Endodermal cell (in vitro differentiated cells): ENCODE measurements around the gene ZNF776. TPM values are rescaled to one million over a fixed set of nuclear protein-coding genes. Genes with fewer than 3 reads are reported as not detected.

Experiments used
- DNase-seq: peaks from one replicate; pipeline ENCODE4 v3.0.0-alpha.2; 2017
- H3K27ac ChIP-seq: 2 replicates; pipeline ENCODE4 v1.5.1; 2013; ENCODE audit warnings: mild to moderate bottlenecking, low read depth, low read length, moderate library complexity
- H3K27me3 ChIP-seq: 2 replicates; pipeline ENCODE4 v1.6.1; 2013; ENCODE audit warnings: mild to moderate bottlenecking, low read length, moderate library complexity; ENCODE audit not compliant: insufficient read depth, control insufficient read depth, poor library complexity, severe bottlenecking
- H3K36me3 ChIP-seq: 2 replicates; pipeline ENCODE4 v1.7.0; 2013; ENCODE audit warnings: mild to moderate bottlenecking, low read length, moderate library complexity; ENCODE audit not compliant: control insufficient read depth, insufficient read depth
- H3K4me1 ChIP-seq: one replicate; pipeline ENCODE4 v1.7.0; 2013; ENCODE audit warnings: low read length; ENCODE audit not compliant: control insufficient read depth, insufficient read depth
- H3K4me3 ChIP-seq: 2 replicates; pipeline ENCODE4 v1.5.1; 2013; ENCODE audit warnings: mild to moderate bottlenecking, low read length, moderate library complexity
- H3K9ac ChIP-seq: 2 replicates; pipeline ENCODE4 v1.6.1; 2013; ENCODE audit warnings: mild to moderate bottlenecking, low read length, moderate library complexity; ENCODE audit not compliant: poor library complexity, severe bottlenecking; ENCODE audit errors: extremely low read depth
- H3K9me3 ChIP-seq: 2 replicates; pipeline ENCODE4 v1.6.1; 2013; ENCODE audit warnings: mild to moderate bottlenecking, low read length, moderate library complexity; ENCODE audit not compliant: control insufficient read depth
- H3K27ac Mint-ChIP-seq: 2 replicates; pipeline ENCODE4 v1.8.0; 2020; ENCODE audit warnings: mixed read lengths
- H3K27me3 Mint-ChIP-seq: 2 replicates; pipeline ENCODE4 v1.8.0; 2021; ENCODE audit warnings: mild to moderate bottlenecking, mixed read lengths; ENCODE audit not compliant: insufficient read depth
- H3K36me3 Mint-ChIP-seq: 2 replicates; pipeline ENCODE4 v1.8.0; 2020; ENCODE audit warnings: low read depth, mixed read lengths
- H3K4me1 Mint-ChIP-seq: 2 replicates; pipeline ENCODE4 v1.8.0; 2020; ENCODE audit warnings: mixed read lengths
- H3K4me3 Mint-ChIP-seq: 2 replicates; pipeline ENCODE4 v1.8.0; 2020; ENCODE audit warnings: mild to moderate bottlenecking, moderate library complexity, mixed read lengths
- H3K9me3 Mint-ChIP-seq: 2 replicates; pipeline ENCODE4 v1.8.0; 2020; ENCODE audit warnings: mild to moderate bottlenecking, mixed read lengths
- CTCF ChIP-seq: fragments of 200-600 bp; sonication (generic); conservative IDR thresholded peaks from 2 replicates; pipeline ENCODE4 v1.5.0; 2021; ENCODE audit warnings: antibody characterized with exemption, mild to moderate bottlenecking
- whole genome bisulfite sequencing, 2 experiments: methylation state at CpG; one replicate each; pipeline versions ENCODE4 v1.1.5 to v1.1.7; 2013; ENCODE audit warnings: missing lambda C conversion rate in 2 of 2, mixed read lengths in 1 of 2; ENCODE audit not compliant: insufficient coverage in 1 of 2, insufficient read length in 1 of 2; 5-methylcytosine and 5-hydroxymethylcytosine counted together
- total RNA-seq, 2 donors: library from RNA; stranded (reverse); fragmentation: NEBNext Ultra II Directional in 1 of 2; extraction: Animal tissue kit (Norgen Biotek cat#: 25700) in 1 of 2; gene quantifications; 2 replicates in 1 of 2; 3 replicates in 1 of 2; pipeline ENCODE4 v1.2.1, GENCODE V29; 2021

The ZNF776 gene
- total RNA-seq, 2 donors from 2014 or later: 16.2 to 21.4 TPM

- Histone ChIP-seq H3K27ac (no peak overlapping the region), H3K9me3 (peaks cover 24% of the 10 kb centered on the region), H3K9ac (no peak overlapping the region), H3K4me1 (no peaks in the 10 kb centered on the region), H3K27me3 (no peaks in the 10 kb centered on the region), H3K4me3 (no peak overlapping the region), H3K36me3 (peaks cover 41% of the 10 kb centered on the region)
- H3K4me1 Mint-ChIP-seq: no peaks in the 10 kb centered on the region
- no peak for TF ChIP-seq CTCF
- DNase-seq: no peak
- no peaks in the 10 kb centered on the region for H3K27me3 Mint-ChIP-seq
- no peak overlapping the region for H3K4me3 Mint-ChIP-seq
- H3K27ac Mint-ChIP-seq: no peak overlapping the region
- peaks cover 63% of the 10 kb centered on the region for H3K36me3 Mint-ChIP-seq
- peaks cover 71% of the 10 kb centered on the region for H3K9me3 Mint-ChIP-seq
These were observed 27.2 kb upstream of the ZNF776 start for GRCh38 chr19:57719424-57719823.

DNA sequence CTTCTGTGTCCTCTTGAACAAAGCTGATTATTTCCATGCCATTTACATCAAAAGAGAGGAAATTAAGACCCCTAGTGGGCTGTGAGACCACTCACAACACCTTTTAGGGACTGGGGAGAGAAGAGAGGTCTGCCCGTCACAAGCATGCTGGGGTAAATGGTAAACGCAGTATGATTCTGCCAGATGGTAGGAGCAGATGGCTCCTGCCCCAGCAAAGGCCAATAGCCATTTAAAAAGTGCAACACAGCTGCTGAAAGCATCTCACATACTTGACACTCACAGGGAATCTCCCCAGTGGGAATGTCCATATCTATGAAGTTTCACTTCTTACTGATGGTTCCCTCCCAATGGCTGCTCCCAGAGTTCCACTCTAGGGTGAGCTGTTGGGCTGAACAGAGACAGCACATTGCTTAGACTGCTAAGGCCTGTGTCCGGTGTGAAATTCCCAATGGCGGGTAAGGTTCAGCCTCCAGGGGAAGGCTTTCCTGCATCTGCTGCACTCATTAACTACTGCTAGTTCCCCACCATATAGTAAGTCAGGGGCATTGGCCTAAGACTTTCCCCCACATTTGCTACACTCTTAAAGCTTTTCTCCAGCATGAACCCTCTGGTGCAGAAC is 26.6 kb upstream of the ZNF776 start:
- Histone ChIP-seq H3K27ac (no peak overlapping the region), H3K9ac (no peak overlapping the region), H3K4me1 (no peaks in the 10 kb centered on the region), H3K27me3 (no peaks in the 10 kb centered on the region), H3K4me3 (no peak overlapping the region), H3K36me3 (peaks cover 41% of the 10 kb centered on the region), H3K9me3 (peaks cover 24% of the 10 kb centered on the region)
- Mint-ChIP-seq H3K27ac (no peak overlapping the region), H3K4me1 (no peaks in the 10 kb centered on the region), H3K27me3 (no peaks in the 10 kb centered on the region), H3K4me3 (no peak overlapping the region), H3K36me3 (peaks cover 68% of the 10 kb centered on the region), H3K9me3 (peaks cover 77% of the 10 kb centered on the region)
- 90 to 100% methylated on average over 2 to 4 of the region's 4 CpGs for WGBS, 2 experiments
- no peak for TF ChIP-seq CTCF
- DNase-seq: no peak

DNA sequence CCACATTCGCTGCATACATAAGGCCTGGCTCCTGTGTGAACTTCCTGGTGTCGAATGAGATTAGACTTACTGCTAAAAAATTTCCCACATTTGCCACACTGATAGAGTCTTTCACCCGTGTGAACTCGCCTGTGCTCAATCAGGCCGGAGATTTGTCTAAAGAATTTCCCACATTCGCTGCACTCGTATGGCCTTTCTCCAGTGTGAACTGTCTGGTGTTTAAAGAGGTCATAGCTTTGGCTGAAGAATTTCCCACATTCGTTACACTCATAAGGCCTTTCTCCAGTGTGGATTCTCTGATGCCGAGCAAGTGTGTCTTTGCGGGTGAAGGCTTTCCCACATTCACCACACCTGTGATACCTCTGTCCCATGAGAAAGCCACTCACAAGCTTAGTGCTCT is 25.7 kb upstream of the ZNF776 start:
- no peak overlapping the region for H3K27ac ChIP-seq
- H3K4me1 ChIP-seq: no peaks in the 10 kb centered on the region
- 96 to 97% methylated on average over 9 to 10 of the region's 10 CpGs for WGBS, 2 experiments
- H3K27me3 ChIP-seq: no peaks in the 10 kb centered on the region
- no peak overlapping the region for H3K9ac ChIP-seq
- peaks cover 24% of the 10 kb centered on the region for H3K9me3 ChIP-seq
- Mint-ChIP-seq H3K27ac (no peak overlapping the region), H3K27me3 (no peaks in the 10 kb centered on the region), H3K9me3 (peaks cover 79% of the 10 kb centered on the region), H3K4me1 (no peaks in the 10 kb centered on the region), H3K4me3 (no peak overlapping the region), H3K36me3 (peaks cover 70% of the 10 kb centered on the region)
- peaks cover 41% of the 10 kb centered on the region for H3K36me3 ChIP-seq
- DNase-seq: no peak
- no peak overlapping the region for H3K4me3 ChIP-seq
- no peak for TF ChIP-seq CTCF
